CD4-positive, alpha-beta T cell treated with Interferon alpha-2 for 1 hour (primary cell): ENCODE data around the gene PRKCE.

ENCODE experiments used
- DNase-seq, 2 donors: peaks; one replicate each; pipeline ENCODE4 v3.0.0-alpha.2; 2020 to 2022

Gene PRKCE

GRCh38 chr2:45729753-45730512, 78.5 kb downstream of the PRKCE start:
- DNase-seq = peak; percentile 9 to 47

- DNase-seq = no peak
Observed at GRCh38 chr2:45731141-45731540, 79.7 kb downstream of the PRKCE start.

DNA sequence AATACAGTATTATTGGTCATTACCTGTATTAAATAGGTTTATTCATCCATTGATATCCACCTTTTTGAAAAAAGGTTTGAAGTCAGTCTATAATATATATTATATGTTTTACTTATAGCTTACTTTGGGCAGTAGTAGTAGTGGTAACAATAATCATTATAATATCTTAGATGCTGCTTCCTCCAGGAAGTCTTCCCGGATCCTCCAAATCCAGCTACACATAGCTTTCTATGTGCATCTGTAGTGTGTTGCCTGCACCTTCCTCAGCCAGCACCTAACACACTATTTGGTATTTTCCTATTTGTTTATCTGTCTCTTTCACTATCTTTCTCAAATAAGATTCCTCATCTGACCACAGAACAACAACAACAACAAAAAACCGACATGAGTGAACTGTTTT, 81.0 kb downstream of the PRKCE start:
- no peak for DNase-seq

- DNase-seq = no peak
Observed at GRCh38 chr2:45732946-45733345, 81.5 kb downstream of the PRKCE start.

DNA sequence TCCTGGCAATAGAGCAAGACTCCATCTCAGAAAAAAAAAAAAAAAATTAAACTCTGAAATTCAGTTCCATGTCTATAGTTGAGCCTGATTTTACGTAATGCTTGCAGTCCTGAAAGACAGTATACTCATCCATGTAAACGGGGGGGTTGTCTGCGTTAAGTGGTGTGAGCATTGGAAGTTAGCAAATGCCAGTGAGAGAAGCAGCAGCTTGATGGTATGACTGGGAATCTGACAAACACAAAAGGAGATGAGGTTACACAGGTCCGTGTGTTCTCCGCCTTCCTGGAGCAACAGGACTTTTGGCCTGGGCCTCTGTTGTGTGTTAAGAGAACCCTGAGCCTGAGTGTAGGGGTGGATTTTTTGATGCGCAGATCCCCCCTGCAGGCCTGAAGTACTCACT, 82.9 kb downstream of the PRKCE start:
- DNase-seq = no peak

- no peak for DNase-seq
Observed at GRCh38 chr2:45734952-45735351, 83.5 kb downstream of the PRKCE start.

- DNase-seq = no peak
Observed at GRCh38 chr2:45736757-45737704, 85.6 kb downstream of the PRKCE start.

DNA sequence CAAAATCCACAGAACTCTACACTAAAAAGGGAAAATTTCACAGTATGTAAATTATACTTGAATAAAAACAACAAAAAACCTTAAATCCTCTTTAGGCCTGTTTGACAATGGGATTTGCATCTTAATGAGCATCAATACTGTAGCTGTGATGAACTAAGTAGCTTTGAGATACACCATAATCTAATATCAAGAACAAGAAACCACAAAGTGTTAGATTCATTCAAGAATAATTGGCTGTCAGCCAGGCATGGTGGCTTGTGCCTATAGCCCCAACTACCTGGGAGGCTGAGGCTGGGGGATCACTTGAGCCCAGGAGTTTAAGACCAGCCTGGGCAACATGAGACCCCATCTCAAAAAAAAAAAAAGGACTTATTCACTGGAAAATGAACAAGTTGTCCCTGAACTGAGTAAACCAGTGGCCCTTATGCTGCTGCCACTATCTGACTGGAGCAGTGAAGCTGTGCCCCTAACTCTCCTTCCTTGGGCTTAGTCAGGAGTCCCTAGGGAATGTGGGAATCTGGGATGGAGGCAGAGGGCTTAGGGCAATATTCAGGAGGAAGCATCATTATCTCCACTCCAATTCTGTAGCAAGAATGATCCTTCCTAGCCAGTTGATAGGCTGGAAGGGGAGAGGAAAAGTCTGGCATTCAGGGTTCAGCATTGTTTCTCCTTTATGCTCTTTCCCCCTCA, 88.5 kb downstream of the PRKCE start:
- no peak for DNase-seq

- no peak for DNase-seq
Observed at GRCh38 chr2:45741161-45741850, 89.8 kb downstream of the PRKCE start.

GRCh38 chr2:45743531-45744396, 92.3 kb downstream of the PRKCE start:
- no peak for DNase-seq

DNA sequence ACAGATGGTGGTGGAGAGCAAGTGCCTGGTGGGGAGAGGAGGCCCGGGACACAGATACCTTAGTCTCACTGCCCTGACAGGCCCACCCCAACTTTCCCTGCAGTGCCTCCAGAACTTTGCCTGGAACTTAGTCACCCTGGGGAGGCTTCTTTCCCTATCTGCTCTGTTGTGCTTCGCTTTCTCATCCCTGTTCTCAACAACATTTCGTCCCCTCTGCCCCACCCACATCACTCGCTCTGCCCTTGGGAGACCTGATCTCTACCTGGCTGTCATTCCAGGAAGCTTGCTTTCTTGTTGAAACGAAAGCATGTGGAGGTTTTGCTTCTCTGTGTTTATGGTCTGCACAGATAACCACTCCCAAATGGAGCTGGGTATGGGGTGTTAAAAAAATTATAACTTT, 93.8 kb downstream of the PRKCE start:
- no peak for DNase-seq

GRCh38 chr2:45746888-45747287, 95.4 kb downstream of the PRKCE start:
- DNase-seq = no peak

DNA sequence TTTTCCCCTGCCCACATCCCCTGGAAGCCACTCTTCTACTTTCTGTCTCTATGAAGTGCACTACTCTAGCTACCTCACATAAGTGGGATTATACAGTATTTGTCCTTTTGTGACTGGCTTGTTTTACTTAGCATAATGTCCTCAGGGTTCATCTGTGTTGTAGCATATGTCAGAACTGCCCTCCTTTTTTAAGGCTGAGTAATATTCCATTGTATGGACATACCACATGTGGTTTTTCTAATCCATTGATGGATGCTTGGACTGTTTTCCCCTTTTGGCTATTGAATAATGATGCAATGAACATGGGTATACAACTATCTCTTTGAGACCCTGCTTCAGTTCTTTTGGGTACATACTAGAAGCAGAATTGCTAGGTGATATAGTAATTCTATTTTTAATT, 95.9 kb downstream of the PRKCE start:
- DNase-seq = no peak

- DNase-seq = no peak
Observed at GRCh38 chr2:45748239-45748638, 96.8 kb downstream of the PRKCE start.

GRCh38 chr2:45750001-45750400, 98.5 kb downstream of the PRKCE start:
- DNase-seq = no peak

GRCh38 chr2:45750484-45750883, 99.0 kb downstream of the PRKCE start:
- no peak for DNase-seq

GRCh38 chr2:45753381-45753780, 101.9 kb downstream of the PRKCE start:
- DNase-seq = no peak

DNA sequence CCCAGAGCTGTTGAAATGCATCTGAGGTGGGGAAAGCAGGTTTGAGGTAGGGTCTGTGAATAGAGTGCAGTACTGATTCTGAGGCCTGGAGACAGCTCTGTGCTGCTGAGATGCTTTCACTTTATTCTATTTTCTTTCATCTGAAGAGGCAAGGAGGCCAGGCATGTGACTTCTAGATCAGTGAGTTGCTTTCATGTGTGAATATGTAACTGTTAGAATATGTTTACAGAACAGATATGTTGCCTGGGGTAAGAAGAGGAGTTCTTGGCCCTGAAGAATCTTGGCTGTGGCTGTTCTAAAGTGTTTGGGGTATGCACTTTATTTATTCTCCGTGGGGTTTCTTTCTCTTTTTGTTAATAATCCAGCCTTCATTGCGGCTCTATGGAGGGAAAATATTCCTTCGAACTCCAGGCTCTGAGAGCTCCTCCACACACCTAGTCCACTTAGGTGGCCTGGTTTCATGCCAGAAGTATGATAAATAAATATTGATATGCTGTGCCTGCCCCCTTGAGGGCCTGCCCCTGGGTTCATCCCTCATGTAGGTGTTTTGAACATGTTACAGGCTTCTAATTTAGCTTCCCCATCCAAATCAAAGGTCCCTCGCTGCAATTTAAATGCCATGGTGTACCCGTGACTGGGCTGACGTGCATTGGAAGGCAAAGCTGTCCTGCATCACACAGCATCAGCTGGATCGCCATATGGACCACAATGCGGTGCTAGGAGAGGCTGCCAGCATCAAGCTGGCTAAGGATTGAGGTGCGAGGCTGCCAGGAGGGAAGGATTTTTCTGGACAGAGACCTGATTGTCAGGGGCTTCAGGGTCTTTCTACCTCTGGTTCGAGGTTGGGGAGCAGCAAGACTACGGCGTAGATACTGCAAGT, 102.9 kb downstream of the PRKCE start:
- no peak for DNase-seq

- DNase-seq = no peak
Observed at GRCh38 chr2:45755585-45756335, 104.3 kb downstream of the PRKCE start.

- DNase-seq = no peak
Observed at GRCh38 chr2:45758018-45758417, 106.5 kb downstream of the PRKCE start.
